HG02798 (cell line): ENCODE results near the gene PRADC1.
"Not testable (repeated sequence)": the region's sequence is repeated elsewhere in the genome, so short reads cannot be mapped to it uniquely, and the experiment has no call there.

Source experiments
- ATAC-seq: cut with Tn5 transposase; IDR thresholded peaks from one replicate; pipeline ENCODE4 v1.9.1; 2021; ENCODE audit warnings: mild to moderate bottlenecking; ENCODE audit not compliant: unreplicated experiment, poor library complexity

PRADC1 gene

GRCh38 chr2:73210696-73211095, 22.3 kb downstream of the PRADC1 start:
- ATAC-seq = no peak

GRCh38 chr2:73210019-73210418, 23.0 kb downstream of the PRADC1 start:
- ATAC-seq = no peak

DNA sequence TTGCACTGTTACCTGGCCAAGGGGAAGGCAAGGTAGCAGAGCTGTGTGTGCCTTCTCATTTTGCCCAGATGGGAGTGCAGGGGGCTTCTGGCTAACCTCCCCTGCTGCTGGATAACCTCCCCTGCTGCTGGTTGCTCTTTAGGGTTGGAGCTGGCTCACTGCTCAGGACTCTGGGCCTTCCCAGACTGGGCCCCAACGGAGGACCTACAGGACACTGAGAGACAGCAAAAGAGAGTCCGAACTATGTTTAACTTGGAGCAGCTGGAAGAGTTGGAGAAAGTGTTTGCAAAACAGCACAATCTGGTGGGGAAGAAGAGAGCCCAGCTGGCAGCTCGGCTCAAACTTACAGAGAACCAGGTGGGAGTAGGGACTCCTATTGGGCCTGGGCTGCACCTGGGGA, 24.8 kb downstream of the PRADC1 start:
- no peak for ATAC-seq

DNA sequence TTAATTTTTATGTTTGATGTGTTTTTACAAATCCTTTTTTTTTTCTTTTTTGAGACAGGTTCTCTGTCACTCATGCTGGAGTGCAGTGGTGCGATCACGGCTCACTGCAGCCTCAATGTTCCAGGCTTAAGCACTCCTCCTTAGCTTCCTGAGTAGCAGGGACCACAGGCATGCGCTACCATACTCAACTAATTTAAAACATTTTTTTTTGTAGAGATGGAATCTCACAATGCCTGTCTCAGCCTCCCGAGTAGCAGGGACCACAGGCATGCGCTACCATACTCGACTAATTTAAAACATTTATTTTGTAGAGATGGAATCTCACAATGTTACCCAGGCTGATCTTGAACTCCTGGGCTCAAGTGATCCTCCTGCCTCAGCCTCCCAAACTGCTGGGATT, 27.4 kb downstream of the PRADC1 start:
- no peak for ATAC-seq

DNA sequence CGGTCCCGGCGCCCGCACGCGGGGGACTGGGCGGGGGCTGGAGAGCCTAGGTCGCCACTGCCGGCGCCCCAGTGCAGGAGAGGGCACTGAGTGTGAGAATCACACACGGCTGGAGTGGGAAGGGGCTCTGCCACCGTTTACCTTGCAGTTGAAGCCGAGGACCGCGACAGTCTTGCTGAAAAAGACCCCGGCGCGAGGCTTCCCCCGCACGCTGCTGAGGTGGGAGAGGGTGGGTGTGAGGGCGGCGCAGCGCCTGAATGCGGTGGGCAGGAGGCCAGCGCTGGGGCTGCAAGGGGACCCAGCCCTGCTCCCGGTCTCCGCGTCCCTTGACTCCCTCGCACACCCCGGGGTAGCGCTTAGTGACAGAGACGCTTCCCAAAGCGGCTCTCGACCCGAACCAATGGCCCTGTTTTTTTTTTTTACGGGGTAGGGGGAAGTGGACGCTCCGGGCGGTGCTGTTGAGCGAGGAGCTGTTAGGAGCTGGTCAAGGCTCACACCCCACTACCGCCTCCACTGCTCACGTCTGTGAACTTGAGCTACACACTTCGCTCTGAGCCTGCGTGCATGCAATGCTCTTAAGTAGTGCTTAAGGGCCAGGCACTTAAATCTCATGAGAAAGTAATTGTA, 29.9 kb downstream of the PRADC1 start:
- no peak for ATAC-seq

DNA sequence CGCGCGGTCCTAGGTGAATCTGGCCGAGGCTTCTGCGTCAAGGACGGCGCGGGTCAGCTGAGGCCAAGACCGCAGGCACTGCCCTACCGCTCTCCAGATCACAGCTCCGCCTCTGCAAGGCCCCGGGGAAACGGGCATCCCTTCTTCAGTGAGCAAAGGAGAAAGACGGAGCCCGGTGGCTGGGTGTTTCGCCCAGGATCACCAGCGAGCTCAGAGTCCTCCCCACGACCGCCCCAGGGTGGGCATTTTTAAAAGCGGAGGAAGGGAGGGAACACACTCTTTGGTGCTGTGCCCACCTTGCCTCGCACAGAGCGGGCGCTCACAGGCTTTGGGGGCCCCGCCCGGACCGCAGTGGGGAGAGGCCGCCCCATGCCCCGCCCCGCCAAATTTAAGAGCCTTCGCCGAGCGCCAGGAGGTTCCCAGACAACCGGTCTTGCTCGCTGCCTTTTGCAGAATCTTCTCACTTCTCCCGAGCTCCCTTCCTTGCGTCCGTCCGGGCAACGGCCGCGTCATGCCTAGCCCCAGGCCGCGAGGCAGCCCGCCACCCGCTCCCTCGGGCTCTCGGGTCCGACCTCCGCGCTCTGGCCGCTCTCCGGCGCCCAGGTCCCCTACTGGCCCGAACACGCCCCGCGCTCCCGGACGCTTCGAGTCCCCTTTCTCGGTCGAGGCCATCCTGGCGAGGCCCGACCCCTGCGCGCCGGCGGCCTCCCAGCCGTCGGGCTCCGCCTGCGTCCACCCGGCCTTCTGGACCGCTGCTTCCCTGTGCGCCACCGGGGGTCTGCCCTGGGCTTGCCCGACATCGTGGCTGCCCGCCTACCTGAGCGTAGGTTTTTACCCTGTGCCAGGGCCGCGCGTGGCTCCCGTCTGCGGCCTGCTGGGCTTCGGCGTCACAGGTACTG, 30.6 kb downstream of the PRADC1 start, which contains the start of gene NOTO:
Gene NOTO (plus strand): TSS at position 419 of the 899 bp plus-strand sequence. CDS start 93 bp downstream, at position 512.
- no peak for ATAC-seq

DNA sequence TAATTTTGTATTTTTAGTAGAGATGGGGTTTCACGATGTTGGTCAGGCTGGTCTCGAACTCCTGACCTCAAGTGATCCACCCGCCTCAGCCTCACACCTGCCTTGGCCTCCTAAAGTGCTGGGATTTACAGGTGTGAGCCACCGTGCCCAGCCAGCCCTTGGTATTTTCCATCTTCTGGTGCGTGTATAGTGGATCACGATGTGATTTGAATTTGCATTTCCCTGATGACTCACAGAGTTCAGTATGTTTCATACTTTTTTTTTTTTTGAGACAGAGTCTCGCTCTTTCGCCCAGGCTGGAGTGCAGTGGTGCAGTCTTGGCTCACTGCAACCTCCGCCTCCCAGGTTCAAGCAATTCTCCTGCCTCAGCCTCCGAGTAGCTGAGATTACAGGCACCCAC, 32.8 kb downstream of the PRADC1 start:
- ATAC-seq = not testable (repeated sequence)

- ATAC-seq = no peak
These were observed 35.5 kb downstream of the PRADC1 start for GRCh38 chr2:73197579-73197978.

DNA sequence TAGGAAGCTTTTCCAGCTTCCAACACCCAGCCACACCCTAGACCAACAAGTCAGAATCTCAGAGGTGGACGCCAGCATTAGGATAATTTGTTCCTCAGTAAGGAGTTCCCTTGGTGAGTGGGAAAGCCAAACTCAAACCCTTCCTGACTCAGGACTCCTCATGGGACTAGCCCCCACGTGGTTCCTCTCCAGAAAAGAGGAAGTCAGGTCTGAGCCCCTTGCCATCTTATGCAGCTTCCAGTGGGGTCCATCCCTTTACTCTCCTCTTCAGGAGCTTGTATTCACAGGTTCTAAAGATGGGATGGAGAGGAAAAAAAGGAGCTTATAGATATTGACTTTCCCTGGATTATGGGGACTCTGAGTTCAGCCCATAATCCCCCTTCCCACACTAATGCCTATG, 45.5 kb downstream of the PRADC1 start:
- ATAC-seq = no peak

DNA sequence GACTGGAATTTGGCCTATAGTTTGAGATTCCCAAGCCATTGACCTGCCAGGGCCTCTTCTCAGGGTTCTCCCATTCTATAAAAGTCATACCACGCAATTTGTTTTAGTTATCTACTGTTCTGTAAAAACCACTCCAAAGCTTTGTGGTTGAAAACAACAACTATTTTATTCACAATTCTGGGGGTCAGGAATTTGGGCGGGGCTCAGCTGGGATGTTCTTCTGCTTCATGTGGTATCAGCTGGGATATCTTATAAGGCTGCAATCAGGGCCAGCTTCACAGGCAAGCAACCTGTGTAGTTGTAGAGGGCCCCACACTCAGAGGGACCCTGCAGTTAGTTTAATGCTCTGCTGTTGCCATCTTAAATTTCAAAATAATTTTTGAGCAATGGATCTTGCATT, 47.1 kb downstream of the PRADC1 start:
- no peak for ATAC-seq
